Ascending aorta (tissue), 2 donors: ENCODE results near the gene CDH13. TPM values are rescaled to one million over a fixed set of nuclear protein-coding genes. Genes with fewer than 3 reads are reported as not detected.

Source experiments
- DNase-seq, 2 donors: peaks; one replicate each; pipeline ENCODE4 v3.0.0-alpha.2; 2019; ENCODE audit warnings: low spot score in 2 of 2
- H3K27ac ChIP-seq, 2 donors: fragments of 200-600 bp; sonication (generic); one replicate each; pipeline ENCODE4 v1.5.1; 2016 to 2017; ENCODE audit warnings: mild to moderate bottlenecking in 1 of 2
- H3K27me3 ChIP-seq: fragments of 200-600 bp; sonication (generic); one replicate; pipeline ENCODE4 v1.5.1; 2017
- H3K36me3 ChIP-seq, 2 donors: fragments of 200-600 bp; sonication (generic); one replicate each; pipeline ENCODE4 v1.5.1; 2016
- H3K4me1 ChIP-seq, 2 donors: fragments of 200-600 bp; sonication (generic); one replicate each; pipeline ENCODE4 v1.5.1; 2016 to 2017; ENCODE audit warnings: mild to moderate bottlenecking in 1 of 2
- H3K4me3 ChIP-seq, 2 donors: fragments of 200-600 bp; sonication (generic); one replicate each; pipeline ENCODE4 v1.5.1; 2016 to 2017; ENCODE audit warnings: mild to moderate bottlenecking in 1 of 2
- H3K9me3 ChIP-seq, 2 donors: fragments of 200-600 bp; sonication (generic); one replicate each; pipeline ENCODE4 v1.5.1; 2016
- intact Hi-C: fragments of 100-400 bp; cut with DNase I; formaldehyde crosslinking; loops from one replicate; pipeline ENCODE4 v1.15.1; 2023
- total RNA-seq: library from RNA; depleted of rRNA; stranded (reverse); fragments of >200 nt; gene quantifications from one replicate; pipeline ENCODE4 v1.1.0, GENCODE V29; 2016
- TF ChIP-seq, protein P1 (sequence below), 3 experiments: fragments of 200-600 bp in 2 of 3; fragments of 450-650 bp in 1 of 3; sonication (generic) in 2 of 3; IDR thresholded peaks; one replicate each; pipeline ENCODE4 v1.5.1; 2016 to 2019; ENCODE audit warnings: antibody characterized with exemption in 3 of 3, mild to moderate bottlenecking in 1 of 3, moderate library complexity in 1 of 3

Gene CDH13
- total RNA-seq, 1 donor from 2014 or later, result 160 TPM

DNA sequence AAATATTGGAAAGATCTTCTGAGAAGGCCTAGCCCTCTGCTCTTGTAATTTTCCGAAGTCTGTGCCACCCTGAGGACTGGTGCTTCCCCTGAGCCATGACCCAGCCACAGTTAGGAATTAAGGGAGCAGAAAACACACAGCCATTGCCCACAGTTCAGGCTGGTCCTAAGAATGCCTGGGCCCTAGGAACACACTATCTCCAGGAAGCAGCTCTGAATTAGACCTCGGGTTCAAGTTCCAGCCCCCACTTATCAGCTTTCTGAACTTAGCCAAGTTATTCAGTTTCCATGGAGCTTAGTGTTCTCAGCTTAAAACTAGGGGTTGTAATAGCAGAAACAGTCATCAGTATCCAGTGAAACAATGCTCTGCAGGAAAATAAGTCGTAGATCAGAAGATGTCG is 56.0 kb downstream of the CDH13 start:
- intact Hi-C loops, result no loop called here
- Histone ChIP-seq H3K36me3 (no peaks in the 10 kb centered on the region), H3K4me1 (no peaks in the 10 kb centered on the region), H3K4me3 (no peak overlapping the region), H3K27ac (no peak overlapping the region), H3K9me3 (no peaks in the 10 kb centered on the region), H3K27me3 (no peaks in the 10 kb centered on the region)
- DNase-seq, result no peak
- TF ChIP-seq, protein P1, sequence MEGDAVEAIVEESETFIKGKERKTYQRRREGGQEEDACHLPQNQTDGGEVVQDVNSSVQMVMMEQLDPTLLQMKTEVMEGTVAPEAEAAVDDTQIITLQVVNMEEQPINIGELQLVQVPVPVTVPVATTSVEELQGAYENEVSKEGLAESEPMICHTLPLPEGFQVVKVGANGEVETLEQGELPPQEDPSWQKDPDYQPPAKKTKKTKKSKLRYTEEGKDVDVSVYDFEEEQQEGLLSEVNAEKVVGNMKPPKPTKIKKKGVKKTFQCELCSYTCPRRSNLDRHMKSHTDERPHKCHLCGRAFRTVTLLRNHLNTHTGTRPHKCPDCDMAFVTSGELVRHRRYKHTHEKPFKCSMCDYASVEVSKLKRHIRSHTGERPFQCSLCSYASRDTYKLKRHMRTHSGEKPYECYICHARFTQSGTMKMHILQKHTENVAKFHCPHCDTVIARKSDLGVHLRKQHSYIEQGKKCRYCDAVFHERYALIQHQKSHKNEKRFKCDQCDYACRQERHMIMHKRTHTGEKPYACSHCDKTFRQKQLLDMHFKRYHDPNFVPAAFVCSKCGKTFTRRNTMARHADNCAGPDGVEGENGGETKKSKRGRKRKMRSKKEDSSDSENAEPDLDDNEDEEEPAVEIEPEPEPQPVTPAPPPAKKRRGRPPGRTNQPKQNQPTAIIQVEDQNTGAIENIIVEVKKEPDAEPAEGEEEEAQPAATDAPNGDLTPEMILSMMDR (IDR thresholded peaks at IDR 0.05), result no peak

DNA sequence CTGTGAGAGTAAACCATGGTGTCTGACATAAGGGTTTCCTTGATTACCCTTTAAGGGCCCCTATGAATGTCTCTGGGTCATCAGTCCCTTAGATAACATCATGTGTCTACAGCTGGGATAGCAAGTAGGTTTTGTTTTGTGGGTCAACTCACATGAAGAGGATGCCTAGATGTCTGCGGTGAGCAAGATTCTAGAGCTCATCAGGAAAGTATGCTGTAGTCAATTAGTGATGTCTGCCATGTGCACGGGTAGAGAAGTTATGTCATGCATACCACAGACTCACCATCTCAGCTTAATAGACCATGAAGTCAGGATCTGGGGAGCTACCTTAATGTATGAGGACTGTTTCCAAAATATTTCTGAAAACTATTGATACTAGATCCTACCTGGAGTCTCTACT is 57.5 kb downstream of the CDH13 start:
- Histone ChIP-seq H3K4me3 (no peak overlapping the region), H3K4me1 (no peaks in the 10 kb centered on the region), H3K36me3 (no peaks in the 10 kb centered on the region), H3K27ac (no peak overlapping the region), H3K27me3 (no peaks in the 10 kb centered on the region), H3K9me3 (no peaks in the 10 kb centered on the region)
- intact Hi-C loops, result no loop called here
- DNase-seq, result no peak
- TF ChIP-seq, protein P1 (IDR thresholded peaks at IDR 0.05), result no peak

DNA sequence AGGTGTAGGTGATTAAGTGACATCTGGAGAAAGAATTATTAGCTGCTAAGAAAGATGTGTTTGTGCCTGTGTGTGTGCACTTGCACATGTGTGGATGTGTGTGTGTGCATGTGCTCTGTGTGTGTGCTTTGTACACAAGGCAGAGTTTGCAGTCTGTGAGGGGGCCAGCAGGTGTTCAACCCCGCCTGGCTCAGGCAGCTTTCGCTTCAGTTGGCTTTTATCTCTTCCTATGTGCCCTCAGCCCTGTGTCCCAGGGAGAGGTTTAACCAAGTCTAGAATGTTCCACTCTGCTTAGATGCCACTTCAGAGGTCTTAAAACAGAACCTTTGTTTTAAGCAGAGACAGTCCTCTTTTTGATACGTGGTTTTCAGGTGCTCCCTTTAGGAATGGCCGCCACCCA is 58.8 kb downstream of the CDH13 start:
- Histone ChIP-seq H3K27ac (no peak overlapping the region), H3K27me3 (no peaks in the 10 kb centered on the region), H3K36me3 (no peaks in the 10 kb centered on the region), H3K4me1 (peaks cover 0 to 3% of the 10 kb centered on the region in 2 donors), H3K4me3 (no peak overlapping the region), H3K9me3 (no peaks in the 10 kb centered on the region)
- no peak for DNase-seq
- TF ChIP-seq, protein P1 (IDR thresholded peaks at IDR 0.05), result no peak
- intact Hi-C loops, result no loop called here

DNA sequence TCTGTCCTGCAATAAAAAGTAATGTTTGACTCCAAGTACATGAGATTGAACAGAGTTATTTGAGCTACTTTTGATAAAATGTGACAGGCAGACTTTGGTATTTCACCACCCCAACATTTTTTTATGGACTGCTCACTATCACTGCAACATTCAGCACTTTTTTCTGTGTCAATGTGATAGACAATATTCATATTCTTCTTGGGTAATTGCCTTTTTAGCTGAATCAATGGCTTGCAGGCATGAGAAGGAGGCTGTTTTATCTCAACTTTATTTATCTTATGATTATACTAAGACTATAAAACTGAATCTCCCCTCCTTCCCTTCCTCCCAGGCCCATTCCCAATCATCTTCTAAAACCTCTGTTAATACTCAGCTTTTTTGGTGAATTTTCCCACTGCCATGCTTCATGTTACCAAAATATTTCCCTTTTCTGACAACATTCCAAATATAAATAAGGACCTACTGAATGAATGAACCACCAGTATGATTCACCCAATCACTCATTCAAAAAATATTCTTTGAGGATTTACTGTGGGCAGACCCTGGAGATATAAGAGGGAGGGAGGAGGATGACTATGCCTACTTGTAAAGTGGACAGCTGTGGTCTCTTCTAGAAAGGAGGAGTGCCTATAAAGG is 67.6 kb downstream of the CDH13 start:
- TF ChIP-seq, protein P1 (IDR thresholded peaks at IDR 0.05), result no peak
- no peaks in the 10 kb centered on the region for H3K9me3 ChIP-seq
- H3K27me3 ChIP-seq, result no peaks in the 10 kb centered on the region
- intact Hi-C loops, result no loop called here
- DNase-seq, result no peak
- peaks cover 5 to 26% of the 10 kb centered on the region in 2 donors for H3K4me1 ChIP-seq
- peak overlapping the region in 1 of 2 donors; percentile 23 for H3K27ac ChIP-seq
- H3K36me3 ChIP-seq, result no peaks in the 10 kb centered on the region
- no peak overlapping the region for H3K4me3 ChIP-seq

DNA sequence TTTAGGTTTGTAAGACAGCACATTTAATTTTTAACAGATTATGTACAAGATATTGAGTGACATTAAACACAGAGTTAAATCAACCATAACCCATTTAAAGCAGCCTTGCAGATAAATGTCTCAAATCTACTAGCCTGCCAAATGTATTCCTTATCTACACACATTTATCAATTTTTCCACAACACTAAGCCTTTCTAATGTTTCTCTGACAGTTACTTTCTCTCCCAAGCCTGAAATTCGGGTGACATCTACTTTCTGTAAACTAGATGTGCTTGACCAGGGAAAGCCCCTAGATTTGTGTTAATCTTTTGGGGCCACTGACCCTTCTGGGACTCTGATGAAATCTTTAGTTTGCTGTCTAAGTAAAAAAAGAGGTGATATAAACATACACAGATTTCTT is 69.0 kb downstream of the CDH13 start:
- TF ChIP-seq, protein P1 (IDR thresholded peaks at IDR 0.05), result no peak
- peaks cover 11 to 36% of the 10 kb centered on the region in 2 donors for H3K4me1 ChIP-seq
- H3K27ac ChIP-seq, result peak overlapping the region in 1 of 2 donors; percentile 23
- H3K4me3 ChIP-seq, result no peak overlapping the region
- intact Hi-C loops, result loop anchor here (5.0 kb wide), 3 partner anchors 41 to 371 kb away; no protein-coding TSS in a partner anchor
- no peaks in the 10 kb centered on the region for H3K36me3 ChIP-seq
- H3K9me3 ChIP-seq, result no peaks in the 10 kb centered on the region
- H3K27me3 ChIP-seq, result no peaks in the 10 kb centered on the region
- DNase-seq, result no peak
